HepG2 (cell line): ENCODE data around the gene GGT7. TPM values are rescaled to one million over a fixed set of nuclear protein-coding genes. Genes with fewer than 3 reads are reported as not detected.

Experiments used
- DDIT3 ChIP-seq: sonication (generic); formaldehyde crosslinking; IDR thresholded peaks from 2 replicates; pipeline ENCODE4 v1.4.0; 2020; ENCODE audit warnings: mild to moderate bottlenecking, missing genetic modification reagents
- EED ChIP-seq: sonication (generic); formaldehyde crosslinking; IDR thresholded peaks from 2 replicates; pipeline ENCODE4 v1.5.0; 2020; ENCODE audit warnings: mild to moderate bottlenecking, missing genetic modification reagents
- EP300 ChIP-seq, 3 experiments: sonication (generic) in 1 of 3; formaldehyde crosslinking in 1 of 3; IDR thresholded peaks; 2 replicates each; pipeline versions ENCODE4 v1.5.1 to v1.6.1; 2011 to 2020; ENCODE audit warnings: low read depth in 2 of 3, low read length in 2 of 3, borderline replicate concordance in 1 of 3, improper control_type of control experiment in 1 of 3, mild to moderate bottlenecking in 1 of 3, missing genetic modification reagents in 1 of 3, moderate library complexity in 1 of 3
- ETV5 ChIP-seq: IDR thresholded peaks from 2 replicates; pipeline ENCODE4 v1.6.1; 2018; ENCODE audit warnings: missing biosample characterization, missing genetic modification reagents, inconsistent platforms, borderline replicate concordance
- FOXO4 ChIP-seq: sonication (generic); formaldehyde crosslinking; conservative IDR thresholded peaks from 2 replicates; pipeline ENCODE4 v1.8.1; 2023; ENCODE audit warnings: missing genetic modification reagents
- GATAD1 ChIP-seq: IDR thresholded peaks from 2 replicates; pipeline ENCODE4 v1.6.1; 2016; ENCODE audit warnings: missing genetic modification reagents, missing compliant biosample characterization
- HNRNPK ChIP-seq: fragments of 200-400 bp; formaldehyde crosslinking; IDR thresholded peaks from 2 replicates; pipeline ENCODE4 v1.6.1; 2018; ENCODE audit warnings: low read length, low read depth, moderate library complexity, mild to moderate bottlenecking; ENCODE audit not compliant: poor library complexity, severe bottlenecking
- HOXA5 ChIP-seq: sonication (generic); formaldehyde crosslinking; IDR thresholded peaks from 2 replicates; pipeline ENCODE4 v1.4.0; 2020; ENCODE audit warnings: missing genetic modification reagents
- KDM4B ChIP-seq: sonication (generic); formaldehyde crosslinking; IDR thresholded peaks from 2 replicates; pipeline ENCODE4 v1.4.0; 2020; ENCODE audit warnings: missing genetic modification reagents
- MAFK ChIP-seq, 2 experiments: IDR thresholded peaks in 1 of 2; conservative IDR thresholded peaks in 1 of 2; 2 replicates each; pipeline ENCODE4 v1.6.1; 2011; ENCODE audit warnings: improper control_type of control experiment in 2 of 2, low read length in 2 of 2
- PAWR ChIP-seq: sonication (generic); formaldehyde crosslinking; IDR thresholded peaks from 2 replicates; pipeline ENCODE4 v1.4.0; 2020; ENCODE audit warnings: missing genetic modification reagents, mild to moderate bottlenecking, borderline replicate concordance
- PRDM15 ChIP-seq: sonication (generic); formaldehyde crosslinking; IDR thresholded peaks from 2 replicates; pipeline ENCODE4 v1.4.0; 2020; ENCODE audit warnings: missing genetic modification reagents
- RFX5 ChIP-seq: IDR thresholded peaks from 2 replicates; pipeline ENCODE4 v1.6.1; 2011; ENCODE audit warnings: low read depth, low read length, improper control_type of control experiment
- RXRB ChIP-seq: IDR thresholded peaks from 2 replicates; pipeline ENCODE4 v1.6.1; 2016; ENCODE audit warnings: borderline replicate concordance, missing genetic modification reagents, missing compliant biosample characterization
- ZNF253 ChIP-seq: sonication (generic); formaldehyde crosslinking; IDR thresholded peaks from 2 replicates; pipeline ENCODE4 v1.8.0; 2022; ENCODE audit warnings: mild to moderate bottlenecking, missing genetic modification reagents, borderline replicate concordance
- ZNF441 ChIP-seq: sonication (generic); formaldehyde crosslinking; IDR thresholded peaks from 2 replicates; pipeline ENCODE4 v1.7.0; 2021; ENCODE audit warnings: missing genetic modification reagents, borderline replicate concordance
- ZNF496 ChIP-seq: sonication (generic); formaldehyde crosslinking; IDR thresholded peaks from 2 replicates; pipeline ENCODE4 v1.8.1; 2023; ENCODE audit warnings: mild to moderate bottlenecking, moderate library complexity, missing genetic modification reagents; ENCODE audit not compliant: insufficient replicate concordance
- ZNF567 ChIP-seq: sonication (generic); formaldehyde crosslinking; IDR thresholded peaks from 2 replicates; pipeline ENCODE4 v1.8.1; 2023; ENCODE audit warnings: mild to moderate bottlenecking, missing genetic modification reagents, borderline replicate concordance
- ZNF709 ChIP-seq: sonication (generic); formaldehyde crosslinking; IDR thresholded peaks from 2 replicates; pipeline ENCODE4 v1.5.0; 2020; ENCODE audit warnings: mild to moderate bottlenecking, missing genetic modification reagents
- ZNF879 ChIP-seq: sonication (generic); formaldehyde crosslinking; IDR thresholded peaks from 2 replicates; pipeline ENCODE4 v1.8.1; 2023; ENCODE audit warnings: missing genetic modification reagents
- polyA plus RNA-seq, 8 experiments: library from polyadenylated mRNA; depleted of rRNA in 3 of 8; stranded (reverse) in 7 of 8; unstranded in 1 of 8; fragments of >200 nt; fragmentation: Illumina TruSeq in 4 of 8; extraction: Trizol in 4 of 8; gene quantifications; 2 replicates each; pipeline versions ENCODE4 v1.2.1 to v1.2.3, GENCODE V29; 2011 to 2016; ENCODE audit warnings: low read depth in 4 of 8, missing spikeins in 1 of 8, mixed read lengths in 1 of 8; ENCODE audit not compliant: insufficient read depth in 1 of 8
- total RNA-seq, 5 experiments: library from RNA; depleted of rRNA; stranded (reverse); fragments of >200 nt; fragmentation: Illumina TruSeq; extraction: Trizol; gene quantifications; 2 replicates each; pipeline ENCODE4 v1.2.3, GENCODE V29; 2016; ENCODE audit warnings: low read depth in 1 of 5
- TF ChIP-seq, protein P1 (sequence below): IDR thresholded peaks from 2 replicates; pipeline ENCODE4 v1.6.1; 2018; ENCODE audit warnings: missing genetic modification reagents

The GGT7 gene
- total and polyA plus RNA-seq, 2 of the 13 experiments (the other 11 are each of a cell fraction or from before 2014, with no cell fraction given): 6.6 to 23.0 TPM

DNA sequence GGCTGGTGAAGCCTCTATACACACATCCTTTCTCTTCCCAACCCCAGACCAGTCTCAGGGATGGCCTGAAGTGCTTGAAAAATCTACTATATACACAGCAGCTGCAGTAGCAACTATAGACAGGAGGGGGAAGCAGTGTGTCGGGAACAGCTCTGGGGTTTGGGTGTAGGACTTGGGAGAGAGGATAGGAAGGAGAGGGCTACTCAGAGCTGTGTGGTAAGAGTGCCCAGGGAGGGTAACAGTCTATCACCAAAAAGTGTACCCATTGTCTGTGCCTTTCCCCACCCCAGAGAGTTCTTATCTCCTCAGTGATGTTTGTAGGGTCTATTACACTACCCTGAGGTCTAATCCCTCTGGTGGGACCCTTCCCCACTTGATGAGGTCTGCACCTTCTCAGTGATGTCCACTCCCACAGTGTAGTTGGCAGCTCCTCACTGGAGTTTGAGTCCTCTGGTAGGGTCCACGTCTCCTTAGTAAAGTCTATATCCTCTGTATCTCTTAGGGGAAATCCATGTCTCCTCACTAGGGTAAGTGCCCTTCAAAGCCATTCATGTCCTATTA, 1.5 kb upstream of the GGT7 start (continued):
- TF ChIP-seq HNRNPK (no peak), ZNF879 (CRISPR knock-in tag) (no peak), EED (CRISPR knock-in tag) (no peak), DDIT3 (CRISPR knock-in tag) (no peak), ZNF496 (no peak), PAWR (CRISPR knock-in tag) (no peak), ETV5 (peak; percentile 3; the same call in 1 of the 2 replicates), ZNF567 (CRISPR knock-in tag) (no peak), RXRB (CRISPR knock-in tag) (peak; percentile 60; the same call in 1 of the 2 replicates), EP300 (IDR thresholded peaks at IDR 0.05; ENCODE audit: low read depth in 2 of 2, low read length in 2 of 2) (no peak), EP300 (CRISPR knock-in tag; IDR thresholded peaks at IDR 0.05; ENCODE audit: borderline replicate concordance) (0 out of 2 replicates have a peak, but pooled peaks have one; percentile 10), MAFK (conservative IDR thresholded peaks at IDR 0.05 in 1 of 2, IDR thresholded peaks at IDR 0.05 in 1 of 2; ENCODE audit: low read length in 2 of 2) (no peak), FOXO4 (CRISPR knock-in tag) (0 out of 2 replicates have a peak, but pooled peaks have one; percentile 92), KDM4B (CRISPR knock-in tag) (peak; percentile 49; the same call in 1 of the 2 replicates), GATAD1 (CRISPR knock-in tag) (peak; percentile 41; the same call in 1 of the 2 replicates), ZNF253 (CRISPR knock-in tag) (no peak), HOXA5 (no peak), RFX5 (no peak), ZNF441 (CRISPR knock-in tag) (no peak; the same call in 1 of the 2 replicates), ZNF709 (no peak), PRDM15 (CRISPR knock-in tag) (no peak)
- TF ChIP-seq, protein P1, sequence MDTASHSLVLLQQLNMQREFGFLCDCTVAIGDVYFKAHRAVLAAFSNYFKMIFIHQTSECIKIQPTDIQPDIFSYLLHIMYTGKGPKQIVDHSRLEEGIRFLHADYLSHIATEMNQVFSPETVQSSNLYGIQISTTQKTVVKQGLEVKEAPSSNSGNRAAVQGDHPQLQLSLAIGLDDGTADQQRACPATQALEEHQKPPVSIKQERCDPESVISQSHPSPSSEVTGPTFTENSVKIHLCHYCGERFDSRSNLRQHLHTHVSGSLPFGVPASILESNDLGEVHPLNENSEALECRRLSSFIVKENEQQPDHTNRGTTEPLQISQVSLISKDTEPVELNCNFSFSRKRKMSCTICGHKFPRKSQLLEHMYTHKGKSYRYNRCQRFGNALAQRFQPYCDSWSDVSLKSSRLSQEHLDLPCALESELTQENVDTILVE: peak; percentile 66; the same call in 1 of the 2 replicates
